Gastrocnemius medialis (tissue), 4 donors: Measurements from ENCODE around the gene PROSER3. TPM values are rescaled to one million over a fixed set of nuclear protein-coding genes. Genes with fewer than 3 reads are reported as not detected.

Experiments used
- ATAC-seq, 2 donors: fragments of 150-250 bp; one replicate each; pipeline ENCODE4 v1.9.1; 2016
- DNase-seq, 2 donors: peaks; one replicate each; pipeline ENCODE4 v3.0.0-alpha.2; 2019
- H3K27ac ChIP-seq, 4 donors: fragments of 200-600 bp; sonication (generic); 1 replicate in 1 of 4; 2 replicates in 3 of 4; pipeline ENCODE4 v1.5.1; 2016 to 2018; ENCODE audit warnings: mild to moderate bottlenecking in 2 of 4, moderate library complexity in 1 of 4
- H3K27me3 ChIP-seq, 3 donors: fragments of 200-600 bp; sonication (generic) in 2 of 3; 1 replicate in 1 of 3; 2 replicates in 2 of 3; pipeline versions ENCODE4 v1.5.1 to v1.6.0; 2016 to 2019; ENCODE audit warnings: mild to moderate bottlenecking in 1 of 3, moderate library complexity in 1 of 3
- H3K36me3 ChIP-seq, 2 donors: fragments of 200-600 bp; sonication (generic) in 1 of 2; one replicate each; pipeline ENCODE4 v1.5.1; 2017 to 2018
- H3K4me1 ChIP-seq, 2 donors: fragments of 200-600 bp; sonication (generic) in 1 of 2; one replicate each; pipeline ENCODE4 v1.5.1; 2016 to 2017; ENCODE audit warnings: mild to moderate bottlenecking in 2 of 2
- H3K4me3 ChIP-seq, 4 donors: fragments of 200-600 bp; sonication (generic) in 3 of 4; 1 replicate in 1 of 4; 2 replicates in 3 of 4; pipeline ENCODE4 v1.5.1; 2016 to 2019; ENCODE audit warnings: mild to moderate bottlenecking in 2 of 4
- H3K9me3 ChIP-seq, 3 donors: fragments of 200-600 bp; sonication (generic) in 2 of 3; 1 replicate in 1 of 3; 2 replicates in 2 of 3; pipeline ENCODE4 v1.5.1; 2016 to 2019
- POLR2A ChIP-seq, 2 donors: fragments of 450-650 bp; IDR thresholded peaks; one replicate each; pipeline ENCODE4 v1.6.1; 2017; ENCODE audit warnings: antibody characterized with exemption in 2 of 2, mild to moderate bottlenecking in 2 of 2, moderate library complexity in 2 of 2
- in situ Hi-C, 4 donors: fragments of 200-750 bp; cut with MboI; loops; one replicate each; pipeline versions ENCODE4 v1.15.0 to v1.8.0; 2017; ENCODE audit warnings: low sequenced_read_pairs in 4 of 4
- intact Hi-C: fragments of 100-400 bp; cut with DNase I; formaldehyde crosslinking; loops from one replicate; pipeline ENCODE4 v1.15.1; 2023; ENCODE audit warnings: low total_unique reads
- total RNA-seq, 4 donors: library from RNA; depleted of rRNA; stranded (reverse); fragments of >200 nt; gene quantifications; one replicate each; pipeline versions ENCODE4 v1.1.0 to v1.2.3, GENCODE V29; 2016
- TF ChIP-seq, protein P1 (sequence below), 5 experiments: fragments of 450-650 bp in 3 of 5; fragments of 200-600 bp in 2 of 5; sonication (generic) in 2 of 5; IDR thresholded peaks in 4 of 5; conservative IDR thresholded peaks in 1 of 5; 1 replicate in 4 of 5; 2 replicates in 1 of 5; pipeline ENCODE4 v1.5.1; 2016 to 2019; ENCODE audit warnings: antibody characterized with exemption in 5 of 5, mild to moderate bottlenecking in 3 of 5, moderate library complexity in 3 of 5

PROSER3 gene
- total RNA-seq, 4 donors from 2014 or later = 0.63 to 4.3 (median 3.0) TPM

GRCh38 chr19:35790981-35791813, 33.2 kb downstream of the PROSER3 start:
- H3K27me3 ChIP-seq = peaks cover 0 to 7% (median 4%) of the 10 kb centered on the region in 3 donors
- no peaks in the 10 kb centered on the region for H3K36me3 ChIP-seq

GRCh38 chr19:35791814-35792279, 33.9 kb downstream of the PROSER3 start:
- H3K36me3 ChIP-seq = no peaks in the 10 kb centered on the region
- in situ Hi-C loops (no loop called here), intact Hi-C loops (no loop called here)
- TF ChIP-seq, protein P1, sequence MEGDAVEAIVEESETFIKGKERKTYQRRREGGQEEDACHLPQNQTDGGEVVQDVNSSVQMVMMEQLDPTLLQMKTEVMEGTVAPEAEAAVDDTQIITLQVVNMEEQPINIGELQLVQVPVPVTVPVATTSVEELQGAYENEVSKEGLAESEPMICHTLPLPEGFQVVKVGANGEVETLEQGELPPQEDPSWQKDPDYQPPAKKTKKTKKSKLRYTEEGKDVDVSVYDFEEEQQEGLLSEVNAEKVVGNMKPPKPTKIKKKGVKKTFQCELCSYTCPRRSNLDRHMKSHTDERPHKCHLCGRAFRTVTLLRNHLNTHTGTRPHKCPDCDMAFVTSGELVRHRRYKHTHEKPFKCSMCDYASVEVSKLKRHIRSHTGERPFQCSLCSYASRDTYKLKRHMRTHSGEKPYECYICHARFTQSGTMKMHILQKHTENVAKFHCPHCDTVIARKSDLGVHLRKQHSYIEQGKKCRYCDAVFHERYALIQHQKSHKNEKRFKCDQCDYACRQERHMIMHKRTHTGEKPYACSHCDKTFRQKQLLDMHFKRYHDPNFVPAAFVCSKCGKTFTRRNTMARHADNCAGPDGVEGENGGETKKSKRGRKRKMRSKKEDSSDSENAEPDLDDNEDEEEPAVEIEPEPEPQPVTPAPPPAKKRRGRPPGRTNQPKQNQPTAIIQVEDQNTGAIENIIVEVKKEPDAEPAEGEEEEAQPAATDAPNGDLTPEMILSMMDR (IDR thresholded peaks at IDR 0.05 in 4 of 5, conservative IDR thresholded peaks at IDR 0.05 in 1 of 5) = no peak
- no peak for TF ChIP-seq POLR2A (IDR thresholded peaks at IDR 0.05)
- no peaks in the 10 kb centered on the region for H3K4me1 ChIP-seq
- no peak overlapping the region for H3K27ac ChIP-seq
- DNase-seq = no peak
- H3K27me3 ChIP-seq = peaks cover 4 to 8% (median 8%) of the 10 kb centered on the region in 3 donors
- no peak for ATAC-seq
- no peak overlapping the region for H3K4me3 ChIP-seq
- no peaks in the 10 kb centered on the region for H3K9me3 ChIP-seq

More at GRCh38 chr19:35790981-35791813, 33.2 kb downstream of the PROSER3 start:
- TF ChIP-seq, protein P1 (IDR thresholded peaks at IDR 0.05 in 4 of 5, conservative IDR thresholded peaks at IDR 0.05 in 1 of 5) = no peak
- no peak for TF ChIP-seq POLR2A (IDR thresholded peaks at IDR 0.05)
- Histone ChIP-seq H3K4me3 (no peak overlapping the region), H3K4me1 (no peaks in the 10 kb centered on the region), H3K9me3 (no peaks in the 10 kb centered on the region), H3K27ac (no peak overlapping the region)
- DNase-seq (no peak), ATAC-seq (no peak)
- in situ Hi-C loops (no loop called here), intact Hi-C loops (no loop called here)

DNA sequence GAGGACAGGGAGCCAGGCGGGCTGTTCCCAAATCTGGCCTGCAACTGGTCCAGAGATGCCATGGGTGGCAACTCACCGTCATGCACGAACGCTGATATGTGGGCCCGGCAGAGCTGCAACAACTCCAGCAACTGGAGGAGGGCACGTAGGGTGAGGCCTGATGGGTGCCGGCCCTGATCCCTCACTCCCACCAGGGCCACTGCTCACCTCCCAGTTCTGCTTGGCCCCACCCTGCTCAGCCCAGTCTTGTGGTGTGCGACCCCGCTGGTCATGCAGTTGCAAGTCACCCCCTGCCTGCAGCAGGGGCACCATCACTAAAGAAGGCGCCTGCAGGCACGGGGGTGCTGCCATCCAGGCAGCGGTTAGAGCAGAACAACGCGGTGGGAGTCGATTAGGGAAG, 34.3 kb downstream of the PROSER3 start:
- ATAC-seq (no peak), DNase-seq (no peak)
- Histone ChIP-seq H3K4me3 (no peak overlapping the region), H3K36me3 (no peaks in the 10 kb centered on the region), H3K9me3 (no peaks in the 10 kb centered on the region), H3K4me1 (no peaks in the 10 kb centered on the region), H3K27ac (no peak overlapping the region), H3K27me3 (peaks cover 8 to 13% (median 12%) of the 10 kb centered on the region in 3 donors)
- in situ Hi-C loops (no loop called here), intact Hi-C loops (no loop called here)
- TF ChIP-seq, protein P1 (IDR thresholded peaks at IDR 0.05 in 4 of 5, conservative IDR thresholded peaks at IDR 0.05 in 1 of 5) = no peak
- no peak for TF ChIP-seq POLR2A (IDR thresholded peaks at IDR 0.05)

DNA sequence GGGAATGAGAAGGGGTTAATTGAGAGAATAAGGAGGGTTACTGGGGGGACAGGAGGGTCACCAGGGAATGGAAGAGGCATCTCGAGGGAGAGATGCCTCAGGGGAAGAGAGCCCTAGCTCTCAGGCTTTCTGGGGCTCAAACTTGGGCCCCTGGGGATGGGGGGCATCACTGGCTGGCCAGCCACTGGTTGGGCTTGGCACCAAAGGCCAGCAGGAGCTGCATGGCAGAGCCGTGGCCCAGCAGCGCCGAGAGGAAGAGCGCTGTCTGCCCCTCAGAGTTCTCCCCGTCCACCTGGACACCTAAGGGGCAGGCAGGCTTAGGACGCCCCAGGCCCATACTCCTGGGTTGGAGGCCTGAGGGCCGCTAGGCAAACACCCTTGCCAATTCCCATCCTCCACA, 34.9 kb downstream of the PROSER3 start:
- Histone ChIP-seq H3K9me3 (no peaks in the 10 kb centered on the region), H3K4me1 (no peaks in the 10 kb centered on the region), H3K36me3 (no peaks in the 10 kb centered on the region), H3K27me3 (peaks cover 14 to 17% (median 15%) of the 10 kb centered on the region in 3 donors), H3K4me3 (no peak overlapping the region), H3K27ac (no peak overlapping the region)
- intact Hi-C loops = no loop called here
- DNase-seq = no peak
- in situ Hi-C loops = no loop called here
- no peak for TF ChIP-seq POLR2A (IDR thresholded peaks at IDR 0.05)
- TF ChIP-seq, protein P1 (IDR thresholded peaks at IDR 0.05 in 4 of 5, conservative IDR thresholded peaks at IDR 0.05 in 1 of 5) = no peak
- ATAC-seq = no peak
